ENCODE results near the gene CETN1.
A peak's percentile ranks its signal among the peaks of the same experiment; 100 is the strongest.

The CETN1 gene

GRCh38 chr18:572091-572830 is 7.9 kb upstream of the CETN1 start:
- H3K27ac Mint-ChIP-seq: no peak overlapping the region
- CTCF ChIA-PET: no interaction called here
- no peaks in the 10 kb centered on the region for H3K9me3 Mint-ChIP-seq
- H3K4me3 Mint-ChIP-seq: no peak overlapping the region
- H3K36me3 Mint-ChIP-seq: no peaks in the 10 kb centered on the region
- H3K4me1 Mint-ChIP-seq: no peaks in the 10 kb centered on the region
- no peak for DNase-seq
- H3K27me3 Mint-ChIP-seq: peaks cover 13% of the 10 kb centered on the region

DNA sequence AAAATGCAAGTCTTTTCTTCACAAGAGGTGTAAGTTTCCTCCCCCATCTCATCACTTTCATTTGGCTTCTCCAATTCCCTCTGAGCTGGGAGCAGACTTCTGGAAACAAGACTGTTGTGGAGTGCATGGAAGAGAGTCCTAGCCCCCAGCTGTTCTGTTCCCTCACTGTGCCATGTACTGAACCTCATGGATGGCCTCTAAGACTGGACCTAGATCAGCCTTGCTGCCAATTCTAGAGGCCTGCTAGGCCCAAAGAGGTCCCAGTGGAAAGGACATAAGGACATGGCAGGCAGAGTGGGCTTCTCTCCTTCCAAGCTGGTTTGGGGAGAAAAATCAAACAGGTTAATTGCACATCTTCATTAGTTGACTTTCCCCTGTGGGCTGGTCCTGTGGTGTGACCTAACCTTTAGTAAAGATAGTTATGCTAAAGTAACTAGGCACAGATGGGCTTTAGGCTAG is 7.3 kb upstream of the CETN1 start:
- Mint-ChIP-seq H3K27me3 (peaks cover 13% of the 10 kb centered on the region), H3K4me3 (no peak overlapping the region), H3K36me3 (no peaks in the 10 kb centered on the region), H3K9me3 (no peaks in the 10 kb centered on the region), H3K27ac (no peak overlapping the region), H3K4me1 (no peaks in the 10 kb centered on the region)
- DNase-seq: no peak
- CTCF ChIA-PET: no interaction called here

DNA sequence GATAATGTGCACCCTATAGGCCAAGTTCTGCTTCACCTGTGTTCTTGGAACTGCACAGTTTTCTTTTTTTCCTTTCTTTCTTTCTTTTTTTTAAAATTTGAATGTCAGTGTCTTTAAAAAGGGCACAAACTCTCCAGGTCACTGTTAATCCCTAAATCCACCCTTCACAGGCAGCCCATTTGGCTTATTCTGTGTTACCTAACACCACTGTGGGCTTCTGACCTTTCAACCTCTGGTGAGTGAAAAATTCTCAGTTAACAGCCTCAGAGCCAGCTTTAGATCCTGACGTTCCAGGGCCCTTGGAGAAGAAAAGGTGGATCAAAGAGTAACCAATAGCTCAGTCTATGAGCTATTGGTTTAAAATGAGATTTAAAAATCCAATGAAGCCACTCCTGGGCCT is 6.8 kb upstream of the CETN1 start:
- Mint-ChIP-seq H3K4me1 (no peaks in the 10 kb centered on the region), H3K9me3 (no peaks in the 10 kb centered on the region), H3K27ac (no peak overlapping the region), H3K27me3 (peaks cover 13% of the 10 kb centered on the region), H3K36me3 (no peaks in the 10 kb centered on the region), H3K4me3 (no peak overlapping the region)
- no peak for DNase-seq
- CTCF ChIA-PET: no interaction called here

- Mint-ChIP-seq H3K4me3 (no peak overlapping the region), H3K27me3 (peaks cover 13% of the 10 kb centered on the region), H3K27ac (no peak overlapping the region), H3K36me3 (no peaks in the 10 kb centered on the region), H3K4me1 (no peaks in the 10 kb centered on the region), H3K9me3 (no peaks in the 10 kb centered on the region)
- no peak for DNase-seq
- CTCF ChIA-PET: no interaction called here
Measured at GRCh38 chr18:574149-574860, 5.9 kb upstream of the CETN1 start.

DNA sequence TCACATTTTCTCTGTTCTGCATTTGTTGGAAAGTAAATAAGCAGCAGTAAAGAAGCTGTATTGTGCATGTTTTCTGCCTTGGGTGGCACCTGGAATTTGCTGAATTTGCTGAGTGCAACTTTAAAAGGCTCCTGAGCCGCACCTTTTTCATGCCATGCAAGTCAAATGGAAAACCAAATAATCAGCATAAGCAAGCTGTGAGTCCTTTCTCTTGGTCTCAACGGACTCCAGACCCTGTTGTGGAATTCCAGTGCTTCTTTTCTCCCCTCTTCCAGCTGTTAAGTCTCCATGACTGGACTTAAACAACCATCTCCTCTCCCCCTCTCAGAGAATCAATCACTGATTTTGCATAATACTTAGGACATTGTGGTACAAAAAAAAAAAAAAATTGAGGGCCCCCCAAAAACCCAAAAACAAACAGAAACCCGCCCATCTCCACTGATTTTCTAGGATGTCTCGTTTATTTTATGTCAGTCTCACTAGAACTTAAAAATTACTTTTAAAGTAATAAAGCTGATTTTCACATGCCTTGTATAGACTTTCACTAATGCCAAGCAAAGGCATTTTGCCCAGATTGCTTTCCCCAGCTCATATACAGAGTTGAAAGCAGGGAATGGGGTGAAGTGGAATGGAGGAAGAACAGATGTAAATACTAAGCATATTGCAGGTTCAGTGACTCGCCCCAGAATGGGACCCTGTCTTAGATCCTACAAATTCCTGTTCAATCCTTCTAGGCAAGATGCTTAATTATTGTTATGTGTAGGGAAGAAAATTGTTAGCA is 5.1 kb upstream of the CETN1 start:
- H3K4me1 Mint-ChIP-seq: no peaks in the 10 kb centered on the region
- CTCF ChIA-PET: no interaction called here
- H3K4me3 Mint-ChIP-seq: no peak overlapping the region
- H3K36me3 Mint-ChIP-seq: no peaks in the 10 kb centered on the region
- H3K27me3 Mint-ChIP-seq: peaks cover 13% of the 10 kb centered on the region
- no peak for DNase-seq
- H3K27ac Mint-ChIP-seq: no peak overlapping the region
- no peaks in the 10 kb centered on the region for H3K9me3 Mint-ChIP-seq

DNA sequence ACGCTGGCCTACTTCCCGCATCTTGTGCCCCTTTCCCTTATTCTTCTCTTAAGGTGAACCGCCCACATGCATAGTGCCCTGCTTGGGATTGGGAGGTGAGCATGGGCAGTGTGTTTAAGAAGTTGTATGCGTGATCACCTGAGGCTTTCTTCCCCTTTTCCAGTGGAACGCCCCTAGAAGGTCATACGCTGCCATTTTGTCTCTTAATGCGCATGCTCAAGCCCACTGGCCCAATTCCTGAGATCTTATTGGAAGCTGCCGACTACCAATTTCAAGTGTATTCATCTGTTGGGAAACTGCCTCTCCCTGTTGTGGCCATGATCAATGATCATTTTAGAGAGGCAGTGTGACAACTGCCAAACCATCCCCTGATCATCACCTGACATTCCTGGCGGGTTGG is 3.3 kb upstream of the CETN1 start:
- H3K27me3 Mint-ChIP-seq: peaks cover 16% of the 10 kb centered on the region

DNA sequence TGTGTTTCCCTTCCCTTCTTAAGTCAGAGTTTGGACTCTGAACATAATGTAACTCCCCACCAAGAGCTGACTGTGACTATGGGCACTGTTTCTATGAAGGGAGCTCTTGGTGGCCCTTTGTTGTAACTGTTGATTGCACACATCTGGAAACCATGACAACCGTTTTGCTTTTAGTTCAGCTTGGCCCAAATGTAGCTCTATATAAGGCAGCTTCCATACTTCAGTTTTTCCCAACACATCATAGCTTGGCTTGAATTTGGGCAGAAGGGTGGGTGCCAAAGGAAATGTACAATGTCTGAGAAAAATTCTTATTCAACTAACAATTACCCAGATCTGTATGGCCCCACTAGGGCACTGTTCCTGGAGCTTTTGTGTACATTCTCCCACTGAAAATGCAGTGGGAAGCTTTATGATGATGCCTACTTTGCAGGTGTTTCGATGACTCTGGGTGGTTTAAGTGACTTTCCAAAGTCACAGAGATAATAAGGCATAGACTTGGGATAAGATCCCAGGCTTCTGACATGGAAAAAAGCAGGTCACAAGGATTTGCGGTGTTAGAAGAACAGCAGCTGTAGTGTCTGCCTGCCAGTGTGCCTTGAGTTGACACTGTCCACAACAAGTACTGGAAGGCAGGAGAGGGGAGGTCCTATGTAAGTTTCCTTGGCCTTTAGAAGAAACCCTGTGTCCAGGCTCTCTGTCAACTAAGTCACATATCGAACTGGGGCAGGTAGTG is 2.4 kb upstream of the CETN1 start:
- H3K27me3 Mint-ChIP-seq: peaks cover 16% of the 10 kb centered on the region
- CTCF ChIA-PET: no interaction called here

More for the DNA sequence above, 3.3 kb upstream of the CETN1 start:
- no peaks in the 10 kb centered on the region for H3K4me1 Mint-ChIP-seq
- CTCF ChIA-PET: no interaction called here
- no peak overlapping the region for H3K4me3 Mint-ChIP-seq
- no peaks in the 10 kb centered on the region for H3K36me3 Mint-ChIP-seq
- H3K27ac Mint-ChIP-seq: no peak overlapping the region
- no peaks in the 10 kb centered on the region for H3K9me3 Mint-ChIP-seq
- DNase-seq: no peak

DNA sequence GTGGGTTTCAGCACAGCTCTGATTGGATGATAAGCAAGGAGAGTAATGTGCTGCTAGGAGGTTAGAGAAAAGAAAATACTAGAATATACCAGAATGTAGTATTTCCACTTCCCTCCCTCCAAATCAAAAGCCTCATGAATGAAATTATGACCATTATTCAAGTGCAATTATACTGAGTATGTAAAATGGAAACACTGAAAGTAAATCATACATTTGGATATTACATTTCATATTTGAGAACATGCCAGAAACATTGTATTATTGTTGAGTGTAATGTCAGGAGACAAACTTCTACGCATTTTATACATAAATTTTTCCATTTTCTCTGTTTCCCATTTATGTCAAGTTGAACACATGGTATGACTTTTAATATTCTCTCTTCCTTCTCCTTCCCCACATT is 942 bp upstream of the CETN1 start:
- Mint-ChIP-seq H3K27me3 (peaks cover 8% of the 10 kb centered on the region), H3K9me3 (no peaks in the 10 kb centered on the region), H3K4me1 (no peaks in the 10 kb centered on the region), H3K4me3 (no peak overlapping the region), H3K36me3 (no peaks in the 10 kb centered on the region), H3K27ac (no peak overlapping the region)
- no peak for DNase-seq
- CTCF ChIA-PET: no interaction called here

More for the DNA sequence above, 2.4 kb upstream of the CETN1 start:
- H3K4me1 Mint-ChIP-seq: no peaks in the 10 kb centered on the region
- H3K36me3 Mint-ChIP-seq: no peaks in the 10 kb centered on the region
- no peak for DNase-seq
- H3K4me3 Mint-ChIP-seq: no peak overlapping the region
- H3K27ac Mint-ChIP-seq: no peak overlapping the region
- H3K9me3 Mint-ChIP-seq: no peaks in the 10 kb centered on the region

- Mint-ChIP-seq H3K4me1 (no peaks in the 10 kb centered on the region), H3K27me3 (peaks cover 6% of the 10 kb centered on the region), H3K27ac (no peak overlapping the region), H3K9me3 (no peaks in the 10 kb centered on the region), H3K4me3 (no peak overlapping the region), H3K36me3 (no peaks in the 10 kb centered on the region)
- DNase-seq: no peak
- CTCF ChIA-PET: no interaction called here
Measured at GRCh38 chr18:581096-581495, 916 bp downstream of the CETN1 start.

DNA sequence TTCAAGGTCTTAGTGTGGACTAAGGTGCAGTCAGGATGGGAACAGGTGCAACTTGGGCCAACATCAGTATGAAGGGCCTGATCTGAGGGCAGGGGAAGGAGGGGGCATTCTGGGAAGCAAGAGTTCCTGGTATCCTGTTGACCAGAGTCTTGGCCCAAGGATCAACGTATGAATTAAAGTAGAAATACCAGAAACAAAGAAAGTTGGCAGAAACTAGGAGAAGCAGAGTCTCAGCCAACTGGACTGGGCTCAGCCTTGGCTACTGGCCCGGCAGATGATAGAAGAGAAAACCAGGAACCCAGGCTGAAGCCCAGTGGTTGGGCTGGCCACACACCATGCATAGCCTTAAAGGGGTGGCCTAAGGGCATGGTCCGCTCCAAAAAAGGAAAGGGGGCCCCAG is 2.3 kb downstream of the CETN1 start:
- Mint-ChIP-seq H3K4me3 (no peak overlapping the region), H3K36me3 (no peaks in the 10 kb centered on the region), H3K9me3 (no peaks in the 10 kb centered on the region), H3K4me1 (no peaks in the 10 kb centered on the region), H3K27ac (no peak overlapping the region), H3K27me3 (peaks cover 10% of the 10 kb centered on the region)
- no peak for DNase-seq
- CTCF ChIA-PET: no interaction called here

GRCh38 chr18:595068-595467 is 14.9 kb downstream of the CETN1 start:
- Mint-ChIP-seq H3K27ac (no peak overlapping the region), H3K36me3 (no peaks in the 10 kb centered on the region)
- CTCF ChIA-PET: interaction anchor here (1.0 kb wide), 1 partner anchor 244 kb away, joined by 3 read pairs; no protein-coding TSS in a partner anchor

GRCh38 chr18:595571-595970 is 15.4 kb downstream of the CETN1 start:
- no peak for DNase-seq
- H3K27ac Mint-ChIP-seq: no peak overlapping the region
- CTCF ChIA-PET: interaction anchor here (1.0 kb wide), 1 partner anchor 244 kb away, joined by 3 read pairs; no protein-coding TSS in a partner anchor
- H3K4me1 Mint-ChIP-seq: peaks cover 12% of the 10 kb centered on the region
- H3K36me3 Mint-ChIP-seq: no peaks in the 10 kb centered on the region
- H3K4me3 Mint-ChIP-seq: no peak overlapping the region
- peaks cover 26% of the 10 kb centered on the region for H3K27me3 Mint-ChIP-seq
- no peaks in the 10 kb centered on the region for H3K9me3 Mint-ChIP-seq

More at GRCh38 chr18:595068-595467, 14.9 kb downstream of the CETN1 start:
- Mint-ChIP-seq H3K9me3 (peaks cover 3% of the 10 kb centered on the region), H3K27me3 (peaks cover 22% of the 10 kb centered on the region), H3K4me1 (peaks cover 12% of the 10 kb centered on the region), H3K4me3 (no peak overlapping the region)
- no peak for DNase-seq

GRCh38 chr18:596288-596881 is 16.2 kb downstream of the CETN1 start:
- Mint-ChIP-seq H3K27me3 (peaks cover 30% of the 10 kb centered on the region), H3K4me1 (peaks cover 12% of the 10 kb centered on the region), H3K27ac (no peak overlapping the region), H3K36me3 (no peaks in the 10 kb centered on the region), H3K9me3 (no peaks in the 10 kb centered on the region), H3K4me3 (peak overlapping the region; percentile 10)
- CTCF ChIA-PET: no interaction called here
- no peak for DNase-seq
